GM19467 (cell line): ENCODE data around the gene KRTAP10-10.
"Not testable (repeated sequence)": the region's sequence is repeated elsewhere in the genome, so short reads cannot be mapped to it uniquely, and the experiment has no call there.

Experiments used
- ATAC-seq: cut with Tn5 transposase; IDR thresholded peaks from one replicate; pipeline ENCODE4 v1.9.1; 2021; ENCODE audit warnings: mild to moderate bottlenecking, moderate library complexity; ENCODE audit not compliant: unreplicated experiment

The KRTAP10-10 gene

DNA sequence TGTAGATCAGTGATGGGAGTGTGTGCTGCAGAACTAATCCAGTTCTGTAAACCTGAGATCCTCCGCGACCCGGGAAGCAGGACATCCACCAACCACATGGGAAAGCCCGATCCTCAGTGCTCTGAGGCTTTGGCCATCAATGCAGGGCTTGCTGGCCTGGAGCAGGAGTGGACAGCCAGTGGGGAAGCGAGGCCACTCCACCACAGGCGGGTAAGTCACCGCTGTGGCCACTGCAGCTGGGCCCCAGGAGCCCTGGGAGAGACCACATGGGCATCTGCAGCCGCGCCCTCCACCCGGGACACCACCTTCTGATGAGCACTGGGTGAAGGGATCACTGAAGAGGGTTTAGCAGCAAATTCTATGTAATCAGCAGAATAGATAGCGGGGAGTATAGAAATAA, 44.0 kb downstream of the KRTAP10-10 start:
- ATAC-seq, result no peak

DNA sequence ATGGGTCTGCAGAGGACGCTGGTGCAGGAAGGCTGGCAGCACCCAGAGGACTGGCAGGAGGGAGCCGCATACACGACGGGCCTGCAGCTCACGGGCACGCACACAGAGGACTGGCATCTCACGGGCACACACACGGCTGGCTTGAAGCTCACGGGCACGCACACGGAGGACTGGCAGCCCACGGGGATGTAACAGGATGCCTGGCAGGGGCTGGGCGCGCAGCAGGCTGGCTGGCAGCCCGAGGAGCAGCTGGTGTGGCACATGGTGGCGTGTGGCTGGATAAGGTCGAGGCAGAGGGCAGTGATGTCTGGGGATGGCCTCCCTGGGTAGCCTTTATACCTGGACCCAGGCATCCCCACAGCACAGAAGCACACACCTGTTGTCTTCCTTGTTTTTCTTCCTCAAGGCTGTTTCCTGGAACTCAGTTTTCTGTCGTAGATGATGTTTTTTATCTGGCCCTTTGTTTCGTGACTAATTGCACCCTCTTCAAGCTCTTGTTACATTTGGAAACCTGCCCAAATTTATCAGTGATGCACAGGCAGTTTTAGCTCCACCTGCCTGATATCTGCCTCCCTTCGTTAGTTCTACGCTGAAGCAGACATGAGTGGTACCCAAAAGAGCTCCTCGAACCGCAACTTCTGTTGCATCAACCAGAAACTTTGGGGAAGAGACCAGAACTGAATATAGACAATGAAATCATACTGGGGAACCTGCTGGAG, 44.9 kb downstream of the KRTAP10-10 start, which contains the start of gene KRTAP12-1:
Gene KRTAP12-1, minus strand, starts transcription at position 303 of the 719 bp plus-strand sequence. Its CDS starts 40 bp downstream, at position 263.
- ATAC-seq, result no peak

DNA sequence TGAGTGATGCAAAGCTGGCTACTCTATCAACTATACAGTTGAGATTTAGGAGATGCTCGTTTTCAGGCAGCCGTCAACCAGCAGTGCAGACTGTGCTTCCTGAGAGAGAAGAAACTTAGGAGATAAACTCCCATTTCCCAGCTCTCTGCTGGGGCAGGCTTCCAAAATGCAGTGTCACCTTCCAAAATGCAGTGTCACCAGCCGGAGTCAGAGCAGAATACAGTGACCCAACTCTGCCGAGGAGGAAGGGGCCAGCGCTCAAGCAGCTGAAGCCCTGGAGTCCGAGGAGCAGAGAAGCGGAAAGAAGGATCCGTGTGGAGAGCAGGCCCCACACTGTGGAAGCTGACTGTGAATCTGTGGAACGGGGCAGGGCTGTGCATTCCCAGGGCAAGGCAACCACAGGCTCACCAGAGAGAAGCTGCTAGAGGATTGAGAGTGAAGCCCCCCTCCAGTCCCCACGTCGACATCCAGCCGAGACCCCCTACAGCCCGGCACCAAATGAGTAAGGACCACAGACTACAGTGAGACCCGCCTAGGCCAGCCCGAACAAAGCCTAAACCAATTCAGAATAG, 45.5 kb downstream of the KRTAP10-10 start:
- ATAC-seq, result no peak

- no peak for ATAC-seq
Measured at GRCh38 chr21:44684077-44684476, 46.9 kb downstream of the KRTAP10-10 start.

DNA sequence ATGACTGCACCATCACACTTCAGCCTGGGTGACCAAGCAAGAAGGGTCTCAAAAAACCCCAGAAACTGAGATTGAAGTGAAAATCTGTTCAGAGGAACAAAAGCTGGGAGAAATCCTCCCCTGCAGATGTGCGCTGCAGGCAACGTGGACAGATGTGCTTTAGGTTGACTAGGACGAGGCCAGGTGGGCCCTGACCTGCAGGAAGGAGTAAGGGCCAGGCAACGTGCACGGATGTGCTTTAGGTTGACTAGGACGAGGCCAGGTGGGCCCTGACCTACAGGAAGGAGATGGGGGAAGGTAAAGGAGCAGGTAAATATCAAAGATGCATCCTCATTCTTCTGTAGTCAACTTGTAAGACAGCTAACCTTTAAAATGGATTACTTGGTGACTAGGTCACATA, 47.3 kb downstream of the KRTAP10-10 start:
- no peak for ATAC-seq

DNA sequence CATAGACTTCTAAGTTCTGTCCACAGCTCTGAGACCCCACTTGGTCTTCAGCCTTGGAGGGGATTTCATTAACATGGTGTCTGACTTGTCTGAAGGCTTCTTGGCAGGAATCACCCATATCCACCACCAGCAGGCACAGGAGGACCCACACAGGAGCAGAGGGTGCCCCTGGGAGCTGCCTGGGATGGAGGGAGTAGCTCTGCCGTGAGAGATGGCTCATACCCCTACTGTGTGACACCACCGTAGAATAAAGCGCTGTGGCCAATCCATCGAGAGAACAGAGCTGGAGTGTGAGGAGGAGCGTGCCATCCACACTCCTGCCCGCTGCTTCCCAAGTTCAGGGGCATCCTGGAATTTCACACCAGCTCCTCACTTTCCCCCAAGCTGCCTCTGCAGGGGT, 47.9 kb downstream of the KRTAP10-10 start:
- not testable (repeated sequence) for ATAC-seq

DNA sequence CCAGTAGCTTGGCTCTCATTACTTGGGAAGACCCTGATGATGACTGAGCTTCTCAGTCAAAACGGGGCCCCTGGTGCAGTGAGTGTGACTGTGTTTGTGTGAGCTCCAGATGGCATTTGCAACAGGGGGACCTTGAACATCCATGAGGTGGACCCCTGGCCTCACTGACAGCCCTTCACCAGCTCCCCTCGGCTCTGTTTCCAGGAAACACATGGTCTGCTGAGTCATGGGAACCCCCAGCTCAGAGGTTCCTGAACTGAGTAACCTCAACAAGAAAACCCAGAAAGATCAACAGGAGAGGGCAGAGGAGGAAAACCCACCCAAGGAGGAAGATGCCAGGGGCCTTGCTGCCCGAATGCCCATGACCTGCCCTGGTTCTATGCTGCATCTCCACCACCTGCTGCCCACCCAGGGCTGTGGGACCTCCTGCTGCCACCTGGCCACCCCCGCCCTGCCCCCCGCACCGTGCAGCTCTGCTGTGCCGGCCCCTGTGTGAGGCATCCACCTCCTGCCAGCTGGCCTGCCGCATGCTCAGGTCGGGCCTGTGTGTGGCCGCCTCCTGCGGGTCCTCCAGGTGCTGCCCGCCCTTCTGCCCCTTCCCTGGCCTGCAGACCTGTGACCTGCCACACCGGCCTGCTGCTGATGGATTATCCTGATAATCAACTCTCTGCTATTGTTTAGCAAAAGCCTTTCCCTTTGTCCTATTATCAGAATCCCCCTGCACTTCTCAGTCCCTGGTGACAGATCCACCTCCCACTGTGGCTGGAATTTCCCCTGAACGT, 49.0 kb downstream of the KRTAP10-10 start:
- ATAC-seq, result no peak

DNA sequence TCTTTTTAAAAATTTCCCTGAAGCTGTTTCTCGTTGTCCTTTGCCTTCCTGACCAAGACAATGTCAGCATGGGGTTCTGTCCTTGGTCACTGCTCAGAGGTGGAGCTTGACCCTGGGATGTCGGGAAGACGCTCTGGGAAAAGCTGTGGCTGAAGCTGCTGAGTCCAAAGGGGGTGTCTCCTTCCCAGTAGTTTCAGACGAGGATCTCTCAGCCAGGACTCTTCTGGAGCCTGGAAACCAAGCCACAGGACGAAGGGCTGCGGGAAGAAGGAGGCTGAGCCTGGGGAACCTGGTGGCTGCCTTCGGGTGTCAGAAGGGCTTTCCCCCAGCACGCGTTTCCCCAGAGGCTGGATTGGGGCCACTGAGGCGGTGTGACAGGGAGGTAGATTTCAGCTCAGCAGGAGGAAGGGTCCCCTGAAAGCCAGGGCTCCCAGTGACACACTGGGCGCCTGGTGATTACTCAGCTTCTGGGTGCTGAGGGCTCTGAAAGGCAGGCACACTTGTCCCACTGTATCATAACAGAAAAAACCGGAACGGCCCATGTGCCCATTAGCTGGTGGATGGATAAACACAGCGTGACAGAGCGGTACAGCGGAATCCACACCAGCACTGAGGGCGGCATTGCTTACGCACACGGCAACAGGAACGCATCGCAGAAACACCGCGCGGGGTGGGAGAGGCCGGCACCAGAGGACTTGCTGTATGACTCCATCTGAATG, 49.8 kb downstream of the KRTAP10-10 start:
- ATAC-seq, result no peak

GRCh38 chr21:44687671-44688070, 50.5 kb downstream of the KRTAP10-10 start:
- ATAC-seq, result no peak
